Effector memory CD4-positive, alpha-beta T cell (primary cell): ENCODE data around the gene UQCC5.

Experiments used
- DNase-seq, 3 donors: peaks; one replicate each; pipeline ENCODE4 v3.0.0-alpha.2; 2020
- H3K27ac ChIP-seq: 2 replicates; pipeline ENCODE4 v1.7.0; 2013; ENCODE audit warnings: mild to moderate bottlenecking, low read length, moderate library complexity; ENCODE audit not compliant: insufficient read depth, poor library complexity, severe bottlenecking
- H3K27me3 ChIP-seq: replicated peaks from 2 replicates; pipeline ENCODE4 v1.7.0; 2013; ENCODE audit warnings: mild to moderate bottlenecking, low read length; ENCODE audit not compliant: insufficient read depth, control insufficient read depth, poor library complexity, severe bottlenecking
- H3K36me3 ChIP-seq: 2 replicates; pipeline ENCODE4 v1.7.0; 2013; ENCODE audit warnings: mild to moderate bottlenecking, low read length, moderate library complexity; ENCODE audit not compliant: control insufficient read depth, insufficient read depth
- H3K4me1 ChIP-seq: 2 replicates; pipeline ENCODE4 v1.7.0; 2013; ENCODE audit warnings: low read length, mild to moderate bottlenecking; ENCODE audit not compliant: control insufficient read depth, insufficient read depth, poor library complexity, severe bottlenecking
- H3K4me3 ChIP-seq: 2 replicates; pipeline ENCODE4 v1.7.0; 2013; ENCODE audit warnings: low read length, low read depth, mild to moderate bottlenecking; ENCODE audit not compliant: insufficient read depth, poor library complexity, severe bottlenecking
- H3K9me3 ChIP-seq: 2 replicates; pipeline ENCODE4 v1.7.0; 2013; ENCODE audit warnings: mild to moderate bottlenecking, low read length, moderate library complexity; ENCODE audit not compliant: control insufficient read depth

The UQCC5 gene

DNA sequence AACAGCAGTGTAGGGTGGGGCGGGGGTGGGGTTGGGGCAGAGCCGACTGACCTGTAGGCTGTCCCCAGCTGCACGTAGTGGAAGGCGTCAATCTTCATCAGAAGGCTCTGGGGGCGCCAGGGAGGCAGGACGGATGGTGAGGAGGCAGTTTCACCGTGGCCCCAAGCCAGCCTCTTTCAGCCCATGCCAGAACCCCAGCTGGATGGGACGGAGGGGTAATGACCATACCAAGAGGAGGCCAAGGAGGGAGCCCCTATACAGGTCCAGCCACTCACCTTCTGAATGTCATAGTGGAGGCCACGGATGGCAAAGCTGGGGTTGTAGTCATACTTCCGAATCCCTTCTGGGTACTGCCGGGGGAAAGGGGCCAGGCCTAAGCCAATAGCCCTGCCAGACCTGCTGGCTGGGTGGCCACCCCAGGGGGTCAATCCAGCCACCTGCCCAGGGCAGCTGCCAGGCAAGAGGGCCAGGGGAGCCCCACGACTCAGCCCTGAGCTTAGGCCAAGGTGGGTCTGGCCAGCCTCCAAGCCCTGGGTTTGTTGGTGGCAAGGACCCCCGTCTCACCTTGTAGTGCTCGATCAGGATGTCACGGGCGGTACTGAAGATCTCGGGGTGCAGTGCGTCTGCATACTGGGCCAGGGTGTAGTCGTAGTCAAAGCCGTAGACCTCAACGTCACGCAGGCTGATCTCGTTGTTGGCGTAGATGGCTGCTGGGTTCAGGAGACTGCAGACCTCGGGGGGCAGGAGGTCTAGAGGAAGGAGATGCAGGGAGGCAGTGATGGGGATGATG lies 7.6 kb upstream of the UQCC5 start:
- Histone ChIP-seq H3K4me3 (no peak overlapping the region), H3K27ac (no peak overlapping the region), H3K27me3 (no peaks in the 10 kb centered on the region), H3K9me3 (no peaks in the 10 kb centered on the region), H3K4me1 (peaks cover 7% of the 10 kb centered on the region), H3K36me3 (no peaks in the 10 kb centered on the region)
- DNase-seq = no peak

DNA sequence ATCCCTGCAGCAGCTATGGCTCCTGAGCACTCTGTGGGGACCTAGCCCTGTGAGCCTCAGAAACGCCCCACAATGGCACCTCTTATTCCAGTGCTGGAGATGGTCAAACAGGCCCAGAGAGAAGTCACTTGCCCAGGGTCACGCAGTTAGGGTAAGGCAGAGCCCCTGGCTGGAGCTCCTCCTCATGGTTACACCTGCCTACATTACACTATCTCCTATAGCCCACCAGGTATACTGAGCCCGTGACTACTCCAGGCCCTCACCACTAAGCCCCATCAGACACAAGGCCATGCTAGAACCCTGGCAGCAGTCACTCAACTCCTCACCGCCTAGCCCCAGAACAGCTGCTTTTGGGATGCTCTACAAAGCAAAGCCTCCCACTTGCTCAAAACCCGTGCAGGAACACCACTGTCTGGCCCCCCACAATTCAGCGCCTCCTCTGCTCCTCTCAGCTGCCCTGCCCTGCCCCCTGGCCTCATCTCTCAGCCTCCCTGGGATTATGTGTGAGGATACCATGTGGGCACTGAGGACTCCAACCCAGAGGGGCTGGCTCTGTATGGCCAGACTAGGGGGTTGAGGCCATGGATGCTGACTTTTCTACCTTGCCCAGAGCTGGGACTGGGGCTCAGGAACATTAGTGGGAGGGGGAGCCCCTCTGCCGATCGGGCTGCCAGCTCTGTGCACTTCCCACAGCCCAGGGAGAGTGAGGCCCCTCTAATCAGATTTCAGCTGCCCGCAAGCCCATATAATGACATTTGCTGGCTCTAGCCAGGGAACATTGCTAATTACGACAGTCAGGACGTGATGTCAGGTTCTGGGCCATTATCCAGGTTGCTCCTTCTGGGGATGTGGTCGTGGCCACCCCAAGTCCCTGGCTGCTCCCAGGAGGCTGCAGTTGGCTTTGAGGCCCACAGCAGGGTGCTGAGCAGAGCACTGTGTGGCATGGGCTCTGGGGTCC lies 6.8 kb upstream of the UQCC5 start:
- DNase-seq = no peak
- Histone ChIP-seq H3K36me3 (no peaks in the 10 kb centered on the region), H3K4me1 (peaks cover 13% of the 10 kb centered on the region), H3K27me3 (no peaks in the 10 kb centered on the region), H3K27ac (no peak overlapping the region), H3K9me3 (no peaks in the 10 kb centered on the region), H3K4me3 (no peak overlapping the region)

DNA sequence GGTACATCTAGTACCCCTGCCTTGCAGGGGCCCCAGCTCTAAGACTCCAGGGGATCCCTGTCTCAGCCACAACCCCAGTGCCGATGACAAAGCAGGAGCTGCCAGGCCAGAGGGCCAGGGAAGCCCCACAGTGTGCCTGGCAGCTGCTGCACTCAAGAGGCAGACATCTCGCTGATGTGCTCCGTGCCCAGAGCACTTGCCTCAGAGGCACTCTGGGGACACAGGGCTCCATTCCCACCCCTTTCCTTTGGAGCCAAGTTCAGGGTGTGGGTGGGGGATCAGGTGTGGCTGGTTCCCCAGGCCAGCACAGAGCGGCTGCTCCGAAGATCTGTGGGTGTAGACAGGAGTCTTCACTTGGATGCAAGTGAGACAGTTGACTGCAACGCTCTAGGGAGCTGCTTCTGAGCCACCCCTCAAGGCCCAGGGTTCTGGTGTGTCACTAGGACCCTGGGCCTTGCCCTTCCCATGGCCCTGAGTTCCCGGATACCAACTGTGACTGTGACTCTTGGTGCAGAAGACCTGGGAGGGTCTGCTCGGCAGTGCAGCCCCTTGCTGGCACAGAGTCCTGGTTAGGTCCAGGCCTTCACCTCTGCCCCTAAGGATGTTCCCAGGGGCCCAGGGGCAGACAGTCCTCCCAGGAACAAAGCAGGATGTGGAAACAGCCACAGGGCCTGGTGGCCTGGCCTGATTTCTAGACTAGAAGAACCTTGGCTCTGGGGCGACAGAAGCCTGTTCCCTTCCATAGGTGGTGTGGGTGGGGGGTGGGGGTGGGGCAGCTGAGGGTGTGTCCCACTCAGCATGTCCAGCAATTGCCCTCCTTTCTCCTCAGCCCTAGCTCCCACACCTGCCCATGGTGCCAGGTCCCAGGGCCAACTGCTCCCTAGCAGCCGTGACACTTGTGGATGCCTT lies 5.2 kb upstream of the UQCC5 start:
- Histone ChIP-seq H3K4me1 (peaks cover 13% of the 10 kb centered on the region), H3K36me3 (no peaks in the 10 kb centered on the region), H3K27ac (no peak overlapping the region), H3K27me3 (no peaks in the 10 kb centered on the region), H3K9me3 (no peaks in the 10 kb centered on the region), H3K4me3 (no peak overlapping the region)
- DNase-seq = no peak

DNA sequence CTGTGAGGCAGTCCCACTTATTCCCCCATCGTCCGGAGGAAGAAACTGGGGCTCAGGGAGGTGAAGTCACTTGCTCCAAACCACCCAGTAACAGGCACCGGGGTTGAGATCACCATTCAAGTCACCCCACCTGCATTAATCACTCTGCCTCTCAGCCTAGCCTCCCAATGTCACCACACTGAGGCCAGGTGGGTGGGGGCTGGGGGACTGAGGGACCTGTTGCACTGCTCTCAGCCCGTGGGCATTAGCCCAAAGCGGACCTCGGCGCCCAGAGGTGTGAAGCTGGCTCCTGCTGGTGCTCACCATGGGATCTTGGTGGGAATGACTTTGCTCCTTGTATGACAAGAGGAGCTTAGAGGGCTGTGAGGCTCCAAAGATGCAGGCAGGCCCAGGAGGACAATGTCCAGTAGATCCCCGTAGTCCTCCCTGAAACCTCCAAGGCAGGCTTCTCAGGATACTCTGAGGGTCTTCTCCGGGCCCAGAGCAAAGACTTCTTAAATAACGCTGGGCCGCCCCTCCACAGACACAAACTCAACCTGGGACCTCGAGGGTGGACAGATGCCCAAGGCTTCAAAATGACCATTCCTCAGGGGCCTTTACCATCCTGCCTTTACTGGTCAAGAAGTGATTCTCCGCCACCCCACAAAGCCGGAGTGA lies 4.4 kb upstream of the UQCC5 start:
- Histone ChIP-seq H3K36me3 (no peaks in the 10 kb centered on the region), H3K4me3 (no peak overlapping the region), H3K27me3 (no peaks in the 10 kb centered on the region), H3K9me3 (no peaks in the 10 kb centered on the region), H3K4me1 (peaks cover 13% of the 10 kb centered on the region), H3K27ac (no peak overlapping the region)
- DNase-seq = no peak

DNA sequence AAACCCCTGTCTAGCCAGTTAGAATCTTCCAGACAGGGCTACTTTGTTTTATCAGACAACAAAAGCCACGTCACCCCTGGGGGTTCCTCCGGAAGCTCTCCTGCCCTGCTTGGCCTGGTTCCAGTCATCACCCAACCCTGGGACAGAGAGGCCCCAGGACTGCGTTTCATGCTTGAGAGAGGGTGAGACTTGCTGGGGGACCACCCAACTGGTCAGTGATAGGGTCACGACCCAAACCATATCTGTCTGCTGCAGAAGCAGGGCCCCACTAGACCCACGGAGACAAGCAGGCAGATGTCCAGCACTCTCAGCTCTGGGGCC lies 3.9 kb upstream of the UQCC5 start:
- peak overlapping the region; percentile 64 for H3K4me3 ChIP-seq
- no peak overlapping the region for H3K27ac ChIP-seq

DNA sequence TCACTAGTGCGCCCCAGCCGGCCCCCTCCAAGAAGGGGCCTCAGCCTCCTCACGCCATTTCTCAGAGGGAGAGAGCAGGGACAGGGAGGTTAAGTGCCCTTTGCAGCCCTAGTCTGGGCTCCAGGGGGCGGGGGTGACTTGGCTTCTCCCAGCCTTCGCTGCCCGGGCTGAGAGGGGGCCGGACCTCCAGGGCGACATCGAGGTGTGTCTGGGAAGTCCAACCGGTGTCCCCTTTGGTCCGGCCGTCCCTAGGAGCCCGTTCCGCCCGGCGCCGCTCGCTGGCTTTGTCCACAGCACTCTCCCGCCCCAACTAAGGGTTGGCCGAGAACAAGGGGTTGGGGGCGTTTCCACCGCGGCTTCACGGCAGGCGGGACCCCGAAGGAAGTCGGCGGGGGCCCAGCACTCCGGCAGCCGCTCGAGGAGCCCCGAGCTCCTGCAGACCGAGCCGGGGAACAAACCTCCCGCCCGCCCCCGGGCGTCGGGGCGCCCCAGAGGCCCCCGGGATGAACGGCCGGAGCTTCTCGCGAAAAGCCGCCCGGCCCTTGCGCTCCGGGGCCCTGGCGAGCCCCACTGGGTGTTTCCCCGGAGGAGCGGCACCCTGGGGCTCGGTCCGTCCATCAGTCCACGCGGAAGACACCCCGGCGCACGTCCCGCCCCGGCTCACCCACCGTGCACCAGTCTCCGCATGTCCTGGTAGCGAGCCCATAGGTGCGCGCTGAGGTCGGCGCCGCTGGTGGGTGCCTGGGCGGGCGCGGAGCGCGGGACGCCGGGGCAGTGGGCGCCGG lies 3.4 kb upstream of the UQCC5 start:
- Histone ChIP-seq H3K36me3 (no peaks in the 10 kb centered on the region), H3K4me1 (peaks cover 19% of the 10 kb centered on the region), H3K4me3 (peak overlapping the region; percentile 64), H3K9me3 (no peaks in the 10 kb centered on the region), H3K27me3 (no peaks in the 10 kb centered on the region), H3K27ac (no peak overlapping the region)
- DNase-seq = no peak

More for the DNA sequence above, 3.9 kb upstream of the UQCC5 start:
- Histone ChIP-seq H3K36me3 (no peaks in the 10 kb centered on the region), H3K4me1 (peaks cover 13% of the 10 kb centered on the region), H3K27me3 (no peaks in the 10 kb centered on the region), H3K9me3 (no peaks in the 10 kb centered on the region)
- peak in 1 of 3 donors; percentile 29 for DNase-seq

DNA sequence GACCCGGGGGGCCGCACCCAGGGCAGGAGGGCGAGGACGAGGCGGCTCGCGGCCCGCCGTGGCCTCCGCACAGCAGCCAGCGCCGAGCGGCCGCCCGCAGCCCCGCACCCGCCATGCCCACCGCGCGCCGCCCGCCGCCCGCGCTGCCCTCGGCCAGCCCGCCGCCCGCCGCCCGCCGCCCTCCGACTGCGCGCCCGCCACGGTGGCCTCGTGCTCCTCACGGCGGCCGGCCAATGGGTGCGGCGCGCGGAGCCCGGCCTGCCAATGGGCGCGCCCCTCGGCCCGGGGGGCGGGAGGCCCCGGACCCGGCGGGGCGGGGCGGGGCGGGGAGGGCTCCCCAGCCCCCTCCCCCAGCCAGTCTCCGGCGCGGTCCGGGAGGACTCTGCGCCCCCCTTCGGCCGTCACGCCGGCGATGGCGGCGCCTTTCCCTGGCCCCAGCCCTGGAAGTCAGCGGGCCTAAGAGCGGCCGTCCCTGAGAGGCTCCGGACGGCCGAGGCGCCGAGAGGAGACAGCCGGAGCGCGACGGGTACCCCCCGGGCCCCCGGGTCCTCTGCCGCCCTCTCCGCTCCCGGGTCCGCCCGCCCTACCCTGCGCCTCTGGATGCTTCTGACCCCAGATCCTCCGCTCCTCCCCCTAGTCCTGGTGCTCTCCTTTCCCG lies 2.7 kb upstream of the UQCC5 start, which contains the start of gene NT5DC2:
TSS of gene NT5DC2 (minus strand) at position 235 of the 658 bp plus-strand sequence. CDS start at position 115, 120 bp downstream.
- DNase-seq = peak; percentile 41 to 54 (median 41)
- Histone ChIP-seq H3K36me3 (no peaks in the 10 kb centered on the region), H3K4me1 (peaks cover 26% of the 10 kb centered on the region), H3K27ac (no peak within 1 kb of the TSS), H3K27me3 (no peaks in the 10 kb centered on the region), H3K9me3 (no peaks in the 10 kb centered on the region), H3K4me3 (peak within 1 kb of the TSS; percentile 64)

DNA sequence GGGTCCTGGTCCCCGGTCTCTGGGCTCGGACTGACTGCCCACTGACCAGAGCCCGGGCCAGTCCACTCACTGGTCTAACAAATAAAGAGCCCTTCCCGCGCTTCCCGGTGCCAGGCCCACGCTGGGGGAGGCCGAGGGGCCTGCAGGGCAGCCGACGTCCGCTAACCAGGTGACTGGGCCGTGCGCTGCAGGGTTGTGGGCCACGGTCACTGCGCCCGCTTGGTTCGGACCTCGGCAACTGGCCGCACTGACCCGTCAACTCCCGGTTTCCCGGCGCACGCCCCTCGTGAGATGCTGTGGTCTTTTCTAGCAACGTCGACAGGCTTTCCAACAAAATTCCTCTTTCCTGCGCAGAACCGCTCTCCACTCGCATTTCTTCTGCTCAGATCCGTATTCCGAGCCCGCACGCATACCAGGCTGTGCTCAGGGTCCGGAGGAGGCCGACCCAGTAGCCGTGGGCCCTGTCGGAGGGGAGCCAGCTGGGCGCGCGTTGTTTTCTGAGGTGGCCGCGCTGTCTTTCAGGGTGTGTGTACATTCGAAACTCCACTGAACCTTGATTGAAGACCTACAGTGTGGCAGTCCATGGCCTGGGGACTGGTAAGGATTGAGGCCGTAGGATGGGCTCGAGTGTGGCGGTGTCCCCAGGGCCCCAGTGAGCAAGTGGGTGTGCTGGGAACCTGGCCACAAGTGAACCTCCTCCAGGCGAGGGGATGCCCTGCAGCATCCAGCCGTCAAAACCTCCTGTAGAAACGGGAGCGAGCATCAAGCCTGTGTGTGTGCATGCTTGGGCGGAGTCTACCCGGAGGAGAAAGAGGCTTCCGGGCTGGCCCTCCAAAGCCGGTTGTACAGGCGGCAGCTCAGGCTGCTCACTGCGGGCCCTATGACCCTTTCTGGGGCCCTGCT lies 1.9 kb upstream of the UQCC5 start:
- no peak for DNase-seq
- Histone ChIP-seq H3K4me3 (peak overlapping the region; percentile 45), H3K4me1 (peaks cover 32% of the 10 kb centered on the region), H3K27ac (no peak overlapping the region), H3K36me3 (no peaks in the 10 kb centered on the region), H3K9me3 (no peaks in the 10 kb centered on the region), H3K27me3 (no peaks in the 10 kb centered on the region)
